HG02852 (cell line): Measurements from ENCODE around the gene TES.
"Not testable (repeated sequence)": the region's sequence is repeated elsewhere in the genome, so short reads cannot be mapped to it uniquely, and the experiment has no call there.

Experiments
- ATAC-seq: cut with Tn5 transposase; IDR thresholded peaks from one replicate; pipeline ENCODE4 v1.9.1; 2021; ENCODE audit warnings: mild to moderate bottlenecking, moderate library complexity; ENCODE audit not compliant: unreplicated experiment

TES gene

DNA sequence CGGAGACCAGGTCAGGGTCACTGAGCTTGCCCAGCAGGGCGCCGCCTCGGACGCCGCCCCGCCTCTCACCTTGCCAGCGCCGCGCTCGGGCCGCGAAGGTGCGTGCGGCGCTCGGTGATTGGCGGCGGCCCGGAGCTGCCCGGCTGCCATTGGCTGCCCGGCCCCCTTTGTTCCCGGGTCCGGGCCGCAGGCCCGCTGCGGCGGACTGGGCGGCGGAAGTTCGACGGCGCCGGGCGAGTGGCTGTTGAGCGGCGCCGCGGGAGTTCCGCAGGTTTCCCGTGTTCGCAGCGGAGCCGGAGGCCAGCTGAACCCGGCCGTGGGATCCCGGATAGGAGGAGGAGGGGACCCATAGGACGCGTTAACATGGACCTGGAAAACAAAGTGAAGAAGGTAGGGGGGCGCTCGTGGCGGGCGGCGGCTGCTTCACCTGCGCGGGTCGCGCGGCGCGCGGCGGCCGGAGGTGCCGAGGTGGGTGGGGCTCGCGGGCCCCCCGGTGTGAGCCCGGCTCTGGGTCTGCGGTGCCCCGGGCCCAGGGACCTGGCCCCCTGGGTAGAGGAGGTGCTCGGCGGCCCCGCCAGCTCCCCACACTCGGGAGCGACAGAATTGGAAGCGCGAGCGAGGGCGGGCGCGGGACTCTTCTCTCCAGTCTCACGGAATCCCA, at the start of gene TES:
TES (plus strand) TSS at position 195 of the 661 bp plus-strand sequence; CDS start at position 364, 169 bp downstream.
- ATAC-seq = peak; percentile 82

GRCh38 chr7:116161728-116162127, 48.6 kb upstream of the TES start:
- no peak for ATAC-seq

GRCh38 chr7:116162254-116162653, 48.1 kb upstream of the TES start:
- peak; percentile 38 for ATAC-seq

DNA sequence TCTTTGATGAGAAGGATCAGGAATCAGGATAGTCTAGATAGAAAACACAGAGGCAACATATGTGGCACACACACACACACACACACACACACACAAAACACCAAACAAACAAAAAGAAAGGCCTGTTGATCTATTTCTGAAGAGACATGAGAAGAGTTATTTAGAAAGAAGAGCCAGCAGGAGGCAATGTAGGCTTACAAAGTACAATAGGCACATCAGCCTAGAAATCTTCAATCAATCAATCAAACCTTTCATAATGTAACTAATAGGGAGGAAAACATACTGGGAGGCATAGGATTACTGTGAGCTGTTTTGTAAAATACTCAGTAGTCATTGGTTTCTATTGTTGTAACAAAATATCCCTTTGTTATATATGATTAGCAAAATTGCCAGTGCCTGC, 47.3 kb upstream of the TES start:
- no peak for ATAC-seq

GRCh38 chr7:116164552-116165306, 45.6 kb upstream of the TES start:
- peak; percentile 21 for ATAC-seq

GRCh38 chr7:116165717-116166116, 44.6 kb upstream of the TES start:
- peak; percentile 81 for ATAC-seq

DNA sequence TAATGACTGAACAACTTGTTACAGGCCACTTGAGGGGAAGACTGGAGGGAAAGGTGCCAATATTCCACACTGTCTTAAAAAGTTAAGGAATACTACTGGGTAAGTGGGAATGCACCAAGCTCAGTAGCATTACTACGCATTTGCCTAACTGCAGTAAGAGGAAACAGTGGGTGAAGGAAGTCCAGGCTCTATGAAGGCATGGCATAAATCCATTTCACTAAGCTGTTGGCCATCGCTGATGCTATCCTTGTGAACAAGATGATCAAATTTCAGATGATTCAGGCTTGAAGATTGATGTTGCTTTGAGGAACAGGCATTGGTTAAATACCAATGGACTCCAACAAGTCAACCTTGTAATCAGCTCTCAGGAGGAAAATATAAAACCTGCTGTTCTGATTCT, 44.2 kb upstream of the TES start:
- no peak for ATAC-seq

- ATAC-seq = no peak
Measured at GRCh38 chr7:116167177-116167576, 43.2 kb upstream of the TES start.

- no peak for ATAC-seq
Measured at GRCh38 chr7:116169060-116169459, 41.3 kb upstream of the TES start.

DNA sequence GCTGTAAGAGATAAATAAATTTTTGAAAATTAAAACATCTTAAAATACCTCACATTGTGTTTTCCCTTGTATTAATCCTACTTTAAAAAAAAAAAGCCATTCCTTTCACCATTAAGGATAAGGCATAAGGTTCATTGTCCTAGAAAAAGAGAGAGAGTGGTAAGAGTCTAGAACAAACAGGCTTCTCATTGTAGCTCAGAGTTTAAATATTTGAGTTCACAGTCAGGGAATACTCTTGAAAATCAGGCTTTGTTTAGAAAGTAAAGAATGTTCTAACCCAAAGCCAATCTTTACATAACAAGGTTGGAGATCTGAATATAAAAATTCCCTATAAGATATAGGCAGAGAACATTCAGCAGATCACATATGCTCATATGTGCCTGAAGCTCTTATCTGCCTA, 40.2 kb upstream of the TES start:
- no peak for ATAC-seq

- ATAC-seq = no peak
Measured at GRCh38 chr7:116171094-116171493, 39.2 kb upstream of the TES start.

- no peak for ATAC-seq
Measured at GRCh38 chr7:116172353-116172752, 38.0 kb upstream of the TES start.

DNA sequence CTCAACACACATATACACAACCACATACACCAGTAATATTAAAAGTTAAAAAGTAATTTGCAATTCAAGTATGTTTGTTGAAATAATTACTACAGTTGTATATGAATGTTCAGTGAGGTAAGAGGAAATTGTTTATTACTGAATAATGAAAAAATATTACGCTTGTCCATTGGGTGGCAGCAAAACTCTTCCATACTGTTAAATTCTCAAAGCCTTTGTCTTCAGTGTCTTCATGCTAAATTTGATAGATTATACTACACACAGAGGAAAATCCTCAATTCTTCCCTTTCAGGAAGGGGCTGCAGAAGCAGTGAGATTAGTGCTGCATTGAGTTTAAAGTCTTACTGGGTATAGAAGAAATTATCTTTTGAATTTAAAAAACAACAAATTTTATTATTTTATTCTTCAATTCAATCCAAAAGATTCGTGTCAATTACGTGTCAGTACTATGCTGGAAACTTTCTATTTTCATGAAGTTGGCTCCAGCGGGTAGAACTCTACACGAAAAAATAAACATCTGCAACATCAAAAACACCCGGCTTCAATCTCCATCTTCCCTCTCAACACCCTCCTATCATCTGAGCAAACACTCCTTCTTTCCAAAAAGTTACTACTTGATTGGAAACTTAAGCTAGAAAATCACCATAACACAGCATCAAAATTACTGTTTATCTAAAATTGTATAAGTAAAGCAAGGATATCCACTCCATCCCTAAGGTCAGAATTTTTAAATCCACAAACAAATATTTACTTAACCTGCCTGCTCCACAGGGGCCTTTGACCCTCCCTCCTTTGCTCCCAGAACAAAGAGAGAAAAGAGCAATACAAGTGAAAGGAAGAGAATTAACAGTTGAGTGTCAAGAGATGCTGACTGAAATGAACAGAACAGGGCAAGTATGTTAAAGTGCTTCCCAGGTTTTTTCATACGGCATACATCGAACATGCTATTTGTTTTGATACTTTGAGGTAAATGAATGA, 37.0 kb upstream of the TES start:
- no peak for ATAC-seq

DNA sequence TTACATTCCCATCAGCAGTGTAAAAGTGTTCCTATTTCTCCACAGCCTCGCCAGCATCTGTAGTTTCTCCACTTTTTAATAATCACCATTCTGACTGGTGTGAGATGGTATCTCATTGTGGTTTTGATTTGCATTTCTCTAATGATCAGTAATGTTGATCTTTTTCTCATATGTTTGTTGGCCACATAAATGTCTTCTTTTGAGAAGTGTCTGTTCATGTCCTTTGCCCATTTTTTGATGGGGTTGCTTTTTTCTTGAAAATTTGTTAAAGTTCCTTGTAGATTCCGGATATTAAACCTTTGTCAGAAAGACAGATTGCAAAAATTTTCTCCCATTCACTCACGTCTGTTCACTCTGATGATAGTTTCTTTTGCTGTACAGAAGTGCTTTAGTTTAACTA, 35.2 kb upstream of the TES start:
- not testable (repeated sequence) for ATAC-seq

- ATAC-seq = no peak
Measured at GRCh38 chr7:116176226-116176625, 34.1 kb upstream of the TES start.

DNA sequence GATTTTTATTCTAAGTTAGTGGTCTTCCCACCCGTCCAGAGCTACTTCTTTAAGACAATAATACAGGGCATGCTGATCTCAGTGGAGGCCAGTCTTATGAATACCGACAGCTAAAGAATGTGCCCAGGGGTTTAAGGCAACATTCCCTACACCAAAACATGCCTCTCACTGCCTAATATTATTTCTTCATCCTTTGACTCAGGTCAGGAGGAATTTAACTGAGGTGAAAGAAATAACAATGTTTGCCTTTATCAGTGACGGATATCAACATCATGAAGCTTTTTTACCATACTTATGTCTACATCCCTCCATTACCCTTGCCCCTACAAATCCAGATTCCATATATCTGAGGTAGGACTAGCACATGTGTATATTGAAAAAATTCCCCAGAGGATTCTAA, 33.3 kb upstream of the TES start:
- no peak for ATAC-seq

DNA sequence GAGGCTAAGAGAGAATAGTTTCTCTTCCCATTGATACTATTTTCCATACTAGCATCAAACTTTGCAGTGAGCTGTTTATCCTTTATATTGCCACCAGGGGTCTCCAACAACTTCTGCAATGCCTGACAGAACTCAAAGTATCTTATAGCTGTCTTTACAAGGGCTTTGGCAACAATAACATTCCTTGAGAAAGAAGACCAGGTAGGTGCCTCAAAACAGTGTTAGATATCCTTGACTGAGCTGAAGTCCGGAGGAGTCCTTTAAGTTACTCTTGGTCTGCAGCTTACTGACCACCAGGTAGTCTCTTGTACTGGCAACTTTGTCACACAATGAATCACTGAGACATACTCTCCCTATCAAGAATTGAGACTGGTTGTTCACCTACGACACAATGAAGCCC, 30.0 kb upstream of the TES start:
- ATAC-seq = peak; percentile 86

DNA sequence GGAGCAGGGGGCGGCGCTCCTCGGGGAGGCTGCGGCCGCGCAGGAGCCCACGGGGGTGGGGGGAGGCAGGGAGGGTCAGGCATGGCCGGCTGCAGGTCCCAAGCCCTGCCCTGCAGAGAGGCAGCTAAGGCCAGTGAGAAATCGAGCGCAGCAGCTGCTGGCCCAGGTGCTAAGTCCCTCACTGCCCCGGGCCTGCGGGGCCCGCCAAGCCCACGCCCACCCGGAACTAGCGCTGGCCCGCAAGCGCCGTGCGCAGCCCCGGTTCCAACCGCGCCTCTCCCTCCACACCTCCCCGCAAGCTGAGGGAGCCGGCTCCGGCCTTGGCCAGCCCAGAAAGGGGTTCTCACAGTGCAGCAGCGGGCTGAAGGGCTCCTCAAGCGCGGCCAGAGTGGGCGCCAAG, 28.3 kb upstream of the TES start:
- ATAC-seq = no peak

- ATAC-seq = no peak
Measured at GRCh38 chr7:116185450-116185849, 24.9 kb upstream of the TES start.

GRCh38 chr7:116185956-116186355, 24.4 kb upstream of the TES start:
- ATAC-seq = no peak

- no peak for ATAC-seq
Measured at GRCh38 chr7:116187400-116187799, 22.9 kb upstream of the TES start.
